Activated T-helper 9 cell treated with anti-CD3 and anti-CD28 coated beads, Interleukin-2, amount 50 U/mL, for 16 hours (primary cell): ENCODE results near the gene DSG2.
"Not testable (repeated sequence)": the region's sequence is repeated elsewhere in the genome, so short reads cannot be mapped to it uniquely, and the experiment has no call there.

Experiments used
- DNase-seq: peaks from one replicate; pipeline ENCODE4 v3.0.0-alpha.2; 2020; ENCODE audit warnings: low read depth

DSG2 gene

DNA sequence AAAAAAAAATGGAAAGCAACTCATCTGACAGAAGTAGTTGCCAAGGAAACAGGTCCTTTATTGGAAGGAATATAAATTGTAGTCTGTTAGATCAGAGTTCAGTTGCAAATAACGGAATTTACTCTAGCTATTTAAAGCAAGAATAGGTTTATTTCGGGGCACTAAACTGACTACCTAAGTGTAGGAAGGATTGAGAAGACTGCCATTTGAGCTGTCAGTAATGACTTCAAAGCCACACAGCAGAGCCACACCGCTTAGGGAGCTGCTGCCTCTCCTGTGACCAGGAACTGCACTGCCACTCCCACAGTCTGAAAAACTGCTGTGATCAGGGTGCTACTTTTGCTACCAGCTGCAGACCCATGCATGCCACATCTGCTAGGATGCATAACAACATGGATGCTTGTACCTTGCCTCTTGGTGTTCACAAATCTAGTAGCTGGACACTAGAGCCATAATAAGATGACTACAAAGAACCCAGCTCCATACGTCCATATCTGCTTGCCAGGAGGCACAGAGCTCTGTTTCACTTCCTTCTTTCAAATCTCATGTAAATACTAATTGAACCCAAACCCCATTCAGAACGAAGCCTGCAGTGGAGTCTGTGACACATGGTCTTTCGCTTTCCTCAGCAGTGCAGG lies 2.2 kb downstream of the DSG2 start:
- no peak for DNase-seq

- DNase-seq = no peak
These were observed 5.0 kb downstream of the DSG2 start for GRCh38 chr18:31503011-31503410.

DNA sequence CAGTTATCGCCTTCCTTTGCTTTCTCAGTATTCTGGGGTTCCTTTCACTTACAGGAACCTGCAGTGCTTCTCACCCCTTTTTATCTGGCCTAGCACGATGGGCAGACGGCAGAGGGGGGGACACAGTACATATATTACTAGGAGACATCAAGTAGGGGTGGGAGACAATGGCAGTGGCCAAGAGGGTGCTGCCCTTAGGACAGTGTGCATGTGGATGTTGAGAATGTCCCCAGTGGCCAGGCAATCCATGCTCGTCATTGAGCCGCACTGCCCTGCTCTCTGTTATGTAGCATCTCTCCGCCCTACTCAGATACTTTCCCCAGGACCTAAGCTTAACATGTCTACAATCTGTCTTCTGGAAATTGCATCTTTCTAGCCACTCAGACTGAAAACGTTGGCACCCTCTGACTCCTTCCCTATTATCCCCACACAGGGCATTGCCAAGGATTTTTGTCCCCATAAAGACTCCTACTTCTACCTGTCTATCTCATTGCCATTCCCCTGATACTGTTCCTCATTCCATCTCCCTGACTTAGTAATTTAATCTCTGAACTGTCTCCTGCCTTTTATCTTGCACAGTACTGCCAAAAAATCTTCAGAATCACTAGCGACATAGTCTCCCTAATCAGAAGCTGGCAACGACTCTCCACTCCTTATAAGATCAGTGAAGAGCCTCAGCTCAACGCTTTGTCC lies 6.6 kb downstream of the DSG2 start:
- DNase-seq = no peak

- no peak for DNase-seq
These were observed 7.2 kb downstream of the DSG2 start for GRCh38 chr18:31505156-31505555.

- DNase-seq = no peak
These were observed 8.2 kb downstream of the DSG2 start for GRCh38 chr18:31506024-31506742.

DNA sequence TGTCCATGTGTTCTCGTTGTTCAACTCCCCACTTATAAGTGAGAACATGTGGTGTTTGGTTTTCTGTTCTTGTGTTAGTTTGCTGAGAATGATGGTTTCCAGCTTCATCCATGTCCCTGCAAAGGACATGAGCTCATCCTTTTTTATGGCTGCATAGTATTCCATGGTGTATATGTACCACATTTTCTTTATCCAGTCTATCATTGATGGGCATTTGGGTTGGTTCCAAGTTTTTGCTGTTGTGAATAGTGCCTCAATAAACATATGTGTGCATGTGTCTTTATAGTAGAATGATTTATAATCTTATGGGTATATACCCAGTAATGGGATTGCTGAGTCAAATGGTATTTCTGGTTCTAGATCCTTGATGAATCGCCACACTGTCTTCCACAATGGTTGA lies 9.1 kb downstream of the DSG2 start:
- DNase-seq = not testable (repeated sequence)

DNA sequence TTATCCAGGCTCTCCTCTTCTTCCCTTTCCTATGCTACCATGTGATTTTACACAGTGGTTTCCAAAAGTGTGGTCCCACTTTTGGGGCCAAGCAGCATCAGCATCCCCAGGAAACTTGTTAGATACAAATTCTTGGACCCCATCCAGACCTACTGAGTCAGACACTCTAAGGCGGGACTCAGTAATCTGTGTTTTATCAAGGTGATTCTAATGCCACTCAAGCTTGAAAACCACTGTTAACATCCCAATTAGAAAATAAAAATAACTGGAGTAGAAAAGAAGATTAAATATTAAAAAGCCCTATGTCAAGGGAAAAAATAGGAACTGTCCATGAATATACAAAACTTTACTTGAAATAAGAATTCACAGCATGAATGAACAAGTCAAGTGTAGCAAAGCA lies 10.8 kb downstream of the DSG2 start:
- no peak for DNase-seq

GRCh38 chr18:31509571-31509970 lies 11.6 kb downstream of the DSG2 start:
- no peak for DNase-seq

- DNase-seq = no peak
These were observed 12.3 kb downstream of the DSG2 start for GRCh38 chr18:31510319-31510718.

- DNase-seq = no peak
These were observed 13.1 kb downstream of the DSG2 start for GRCh38 chr18:31511098-31511497.

- no peak for DNase-seq
These were observed 14.3 kb downstream of the DSG2 start for GRCh38 chr18:31512203-31512764.

DNA sequence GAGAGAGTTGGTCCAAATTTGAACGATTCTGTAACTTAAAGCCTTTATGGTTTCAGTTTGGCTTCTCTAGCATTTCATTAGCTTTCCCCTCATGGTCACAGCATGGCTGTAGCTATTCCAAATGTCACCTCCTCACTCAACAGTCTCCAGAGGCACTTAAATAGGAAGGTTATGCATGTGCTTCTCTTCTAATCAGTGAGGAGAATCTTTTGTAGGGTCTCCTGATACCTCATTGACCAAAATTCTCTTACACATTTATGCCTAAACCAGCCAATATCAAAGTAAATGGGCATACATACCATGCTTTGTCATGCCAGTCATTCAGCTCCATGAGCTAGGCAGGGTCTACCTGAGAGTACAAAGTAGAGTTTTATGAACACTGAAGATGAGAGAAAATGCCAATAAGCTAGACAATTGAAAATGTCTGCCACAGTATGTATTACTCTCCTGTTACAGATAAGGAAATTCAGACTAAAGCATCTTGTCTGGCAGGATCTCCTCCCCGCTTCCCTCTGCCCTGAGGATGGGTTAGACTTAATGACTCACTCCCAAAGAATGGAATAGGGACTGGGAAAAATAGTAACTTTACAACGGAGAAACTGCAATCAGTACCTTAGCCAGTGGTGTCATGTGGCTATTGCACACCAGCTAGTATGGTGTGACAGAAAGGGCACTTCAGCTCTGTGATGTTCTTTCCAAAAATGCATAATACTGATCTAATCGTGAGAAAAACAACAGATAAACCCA lies 15.4 kb downstream of the DSG2 start:
- no peak for DNase-seq

DNA sequence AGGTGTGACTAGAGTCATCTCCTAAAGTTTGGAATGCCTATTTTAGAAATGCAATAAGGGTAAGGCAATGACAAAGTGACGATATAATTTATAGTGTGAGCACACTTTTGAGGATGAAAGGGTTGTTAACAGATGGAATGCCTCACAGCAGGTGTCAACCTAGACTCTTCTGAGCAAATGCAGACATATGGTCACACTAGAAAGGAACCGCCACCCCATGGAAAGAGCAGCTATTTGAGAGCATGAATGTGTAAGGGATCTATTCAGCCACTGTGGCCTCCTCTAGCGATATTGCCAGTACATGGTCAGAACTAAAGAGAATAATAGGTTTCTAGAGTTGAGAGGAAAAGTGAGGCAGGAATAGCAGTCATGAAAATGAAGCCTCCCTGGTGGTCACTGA lies 18.5 kb downstream of the DSG2 start:
- no peak for DNase-seq

GRCh38 chr18:31526374-31526773 lies 28.4 kb downstream of the DSG2 start:
- DNase-seq = no peak

DNA sequence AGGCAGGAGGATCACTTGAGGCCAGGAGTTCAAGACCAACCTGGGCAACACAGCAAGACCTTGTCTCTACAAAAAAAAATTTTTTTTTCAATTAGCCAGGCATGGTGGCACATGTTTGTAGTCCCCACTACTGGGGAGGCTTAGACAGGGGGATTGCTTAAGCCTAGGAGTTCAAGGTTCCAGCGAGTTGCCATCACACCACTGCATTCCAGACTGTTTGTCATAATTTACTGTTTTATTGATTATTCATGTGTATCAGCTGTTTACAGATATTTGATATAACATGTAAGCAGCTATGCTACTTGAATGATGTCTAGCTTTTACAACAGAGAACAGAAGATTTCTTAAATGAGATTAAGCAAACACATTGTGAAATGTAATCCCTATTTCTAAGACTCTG lies 35.3 kb downstream of the DSG2 start:
- DNase-seq = no peak

DNA sequence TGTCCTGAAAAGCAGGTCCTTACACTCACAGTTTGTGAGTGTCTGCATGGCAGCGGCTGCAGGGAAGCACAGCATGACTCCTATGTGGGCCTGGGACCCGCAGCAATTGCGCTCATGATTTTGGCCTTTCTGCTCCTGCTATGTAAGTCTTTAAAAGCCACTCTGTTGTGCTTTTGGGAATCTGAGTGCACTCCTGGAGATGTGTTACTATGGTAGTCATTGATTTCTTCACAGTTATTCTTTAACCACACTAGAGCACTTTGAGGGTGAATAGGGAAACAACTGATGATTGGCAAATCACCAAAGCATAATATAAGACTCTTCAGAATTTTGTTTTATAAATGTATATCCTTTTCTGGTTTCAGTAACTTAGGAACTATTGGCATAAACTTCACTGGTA lies 40.9 kb downstream of the DSG2 start:
- no peak for DNase-seq

GRCh38 chr18:31546476-31546875 lies 48.5 kb downstream of the DSG2 start:
- no peak for DNase-seq

DNA sequence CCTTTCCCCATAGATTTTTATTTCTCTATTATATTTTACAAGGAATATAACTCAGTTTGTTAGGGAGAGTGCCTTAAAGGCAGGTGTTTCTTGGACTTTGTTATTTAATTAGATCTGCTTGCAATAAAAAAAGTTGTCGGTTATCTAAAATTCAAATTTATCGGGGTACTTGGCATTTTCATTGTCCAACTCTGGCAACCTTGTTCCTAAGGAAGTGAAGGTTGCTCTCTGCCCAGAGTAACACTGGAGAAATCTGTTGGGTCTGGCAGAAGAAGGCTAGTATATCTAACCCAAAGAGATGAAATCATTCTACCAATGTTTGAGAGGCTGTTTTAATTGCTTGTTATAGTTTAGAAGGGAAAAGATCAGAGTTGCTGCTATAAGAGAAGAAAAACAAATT lies 50.9 kb downstream of the DSG2 start:
- no peak for DNase-seq

GRCh38 chr18:31549416-31549815 lies 51.4 kb downstream of the DSG2 start:
- no peak for DNase-seq

- DNase-seq = no peak
These were observed 53.9 kb downstream of the DSG2 start for GRCh38 chr18:31551883-31552282.

DNA sequence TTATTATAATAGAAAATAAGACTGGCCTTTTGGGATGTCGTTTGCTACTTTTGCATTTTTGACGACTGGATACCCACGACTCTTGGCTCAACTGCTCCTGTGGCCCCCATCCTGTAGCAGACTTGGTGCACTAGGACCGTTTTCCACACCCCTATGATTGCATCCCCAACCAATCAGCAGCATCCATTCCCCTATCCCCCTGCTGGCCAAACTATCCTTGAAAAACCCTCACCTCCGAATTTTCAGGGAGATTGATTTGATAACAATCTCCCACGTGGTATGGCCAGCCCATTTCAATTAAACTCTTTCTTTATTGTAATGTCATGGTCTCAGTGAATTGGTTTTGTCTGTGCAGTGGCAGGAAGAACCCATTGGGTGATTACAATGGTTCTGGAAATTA lies 55.8 kb downstream of the DSG2 start:
- DNase-seq = no peak

- DNase-seq = no peak
These were observed 56.8 kb downstream of the DSG2 start for GRCh38 chr18:31554776-31555175.
